Tibial nerve (tissue), 4 donors: ENCODE data around the gene NRXN2.

Source experiments
- CTCF ChIP-seq, 5 experiments: fragments of 200-600 bp in 3 of 5; fragments of 450-650 bp in 2 of 5; sonication (generic) in 3 of 5; IDR thresholded peaks; one replicate each; pipeline ENCODE4 v1.5.1; 2016 to 2019; ENCODE audit warnings: antibody characterized with exemption in 5 of 5, mild to moderate bottlenecking in 3 of 5, moderate library complexity in 2 of 5
- EP300 ChIP-seq, 2 donors: sonication (generic); formaldehyde crosslinking; IDR thresholded peaks; one replicate each; pipeline ENCODE4 v1.6.1; 2017; ENCODE audit warnings: antibody characterized with exemption in 2 of 2, mild to moderate bottlenecking in 1 of 2

GRCh38 chr11:64762277-64762673 is 39.3 kb upstream of the NRXN2 start:
- TF ChIP-seq EP300 (IDR thresholded peaks at IDR 0.05): no peak
- TF ChIP-seq CTCF (IDR thresholded peaks at IDR 0.05): no peak
